Upper lobe of left lung (tissue), 4 donors: ENCODE results near the gene BPIFA3.

Source experiments
- CTCF ChIP-seq, 6 experiments: fragments of 450-650 bp in 4 of 6; fragments of 200-600 bp in 2 of 6; sonication (generic) in 2 of 6; IDR thresholded peaks; one replicate each; pipeline ENCODE4 v1.5.1; 2016 to 2019; ENCODE audit warnings: antibody characterized with exemption in 6 of 6
- EP300 ChIP-seq, 4 donors: sonication (generic); formaldehyde crosslinking; IDR thresholded peaks; one replicate each; pipeline ENCODE4 v1.5.1; 2017; ENCODE audit warnings: antibody characterized with exemption in 4 of 4, control low read depth in 2 of 4
- POLR2A ChIP-seq, 4 donors: fragments of 450-650 bp; IDR thresholded peaks; one replicate each; pipeline ENCODE4 v1.5.1; 2016 to 2017; ENCODE audit warnings: antibody characterized with exemption in 4 of 4, mild to moderate bottlenecking in 2 of 4
- POLR2AphosphoS5 ChIP-seq, 2 donors: sonication (generic); formaldehyde crosslinking; IDR thresholded peaks; one replicate each; pipeline ENCODE4 v1.5.1; 2017; ENCODE audit warnings: antibody characterized with exemption in 2 of 2

- TF ChIP-seq CTCF (IDR thresholded peaks at IDR 0.05) (no peak), EP300 (IDR thresholded peaks at IDR 0.05) (no peak), POLR2AphosphoS5 (IDR thresholded peaks at IDR 0.05) (no peak), POLR2A (IDR thresholded peaks at IDR 0.05) (no peak)
Measured at GRCh38 chr20:33224399-33224798, 7.2 kb downstream of the BPIFA3 start.
